ENCODE data around the gene LPXN.

DNA sequence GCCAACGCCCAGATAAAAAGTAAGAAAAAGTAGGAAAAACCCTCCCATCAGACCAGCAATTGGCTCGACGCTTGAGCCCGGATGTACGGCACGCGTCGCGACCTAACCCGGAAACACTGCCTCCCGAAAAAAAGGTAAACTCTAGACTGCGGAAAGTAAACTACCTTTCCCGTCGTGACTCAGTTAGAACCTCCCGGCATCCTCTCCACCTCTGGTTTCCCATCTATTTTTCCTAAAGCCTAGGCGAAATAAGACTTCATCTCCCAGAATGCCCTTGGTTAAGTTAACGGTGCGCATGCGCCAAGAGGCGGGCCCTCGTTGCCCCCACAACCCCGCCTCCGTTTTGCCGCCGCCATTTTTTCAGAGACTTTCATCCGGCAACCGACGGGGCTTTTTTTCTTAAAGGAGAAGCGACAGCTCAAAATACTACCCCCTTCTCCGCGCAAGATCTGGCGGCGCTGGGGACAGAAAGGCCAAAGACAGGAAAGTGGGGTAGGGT lies 2.5 kb upstream of the LPXN start:
- peak; percentile 47; the same call in 1 of the 2 replicates for TF ChIP-seq POLR2A (IDR thresholded peaks at IDR 0.05; ENCODE audit: low read depth, low read length)
- TF ChIP-seq POLR2AphosphoS5 (IDR thresholded peaks at IDR 0.05; ENCODE audit: low read depth, low read length) = no peak
- TF ChIP-seq TAF1 (IDR thresholded peaks at IDR 0.05; ENCODE audit: borderline replicate concordance, low read depth, low read length) = no peak
